K562 (cell line): ENCODE measurements around the gene EPHA10. TPM values are rescaled to one million over a fixed set of nuclear protein-coding genes. Genes with fewer than 3 reads are reported as not detected.

Experiments used
- AFF4 ChIP-seq: sonication (generic); formaldehyde crosslinking; IDR thresholded peaks from 2 replicates; pipeline ENCODE4 v1.8.0; 2023; ENCODE audit warnings: mild to moderate bottlenecking, missing genetic modification reagents
- DEAF1 ChIP-seq: fragments of 450-650 bp; formaldehyde crosslinking; IDR thresholded peaks from 2 replicates; pipeline ENCODE4 v1.4.0; 2020; ENCODE audit warnings: mild to moderate bottlenecking, moderate library complexity
- ETV5 ChIP-seq: sonication (generic); formaldehyde crosslinking; IDR thresholded peaks from 2 replicates; pipeline ENCODE4 v1.4.0; 2020; ENCODE audit warnings: low read depth, mild to moderate bottlenecking, missing genetic modification reagents
- FIP1L1 ChIP-seq: fragments of 200-400 bp; formaldehyde crosslinking; IDR thresholded peaks from 2 replicates; pipeline ENCODE4 v1.6.1; 2018; ENCODE audit warnings: mild to moderate bottlenecking, low read depth, low read length; ENCODE audit not compliant: poor library complexity, severe bottlenecking
- FOSL1 ChIP-seq: fragments of 200-800 bp; sonication (Bioruptor generic); conservative IDR thresholded peaks from 2 replicates; pipeline ENCODE4 v1.6.1; 2016; ENCODE audit warnings: missing genetic modification characterization, missing compliant biosample characterization
- HDAC6 ChIP-seq: IDR thresholded peaks from 2 replicates; pipeline ENCODE4 v1.6.1; 2012; ENCODE audit warnings: low read depth, mild to moderate bottlenecking, control low read depth, inconsistent platforms, low read length, moderate library complexity
- LCOR ChIP-seq: sonication (generic); formaldehyde crosslinking; IDR thresholded peaks from 2 replicates; pipeline ENCODE4 v1.8.0; 2022; ENCODE audit warnings: mild to moderate bottlenecking, missing genetic modification reagents
- MAX ChIP-seq: sonication (generic); formaldehyde crosslinking; IDR thresholded peaks from 2 replicates; pipeline ENCODE4 v1.9.0; 2022; ENCODE audit warnings: mild to moderate bottlenecking, missing genetic modification reagents
- MTA2 ChIP-seq: fragments of 450-650 bp; IDR thresholded peaks from 2 replicates; pipeline ENCODE4 v1.6.1; 2016; ENCODE audit warnings: low read depth
- PRPF4 ChIP-seq: fragments of 200-400 bp; formaldehyde crosslinking; IDR thresholded peaks from one replicate; pipeline ENCODE4 v1.6.1; 2017; ENCODE audit warnings: low read length, low read depth, mild to moderate bottlenecking; ENCODE audit not compliant: insufficient read depth, poor library complexity, severe bottlenecking
- ZNF121 ChIP-seq: sonication (generic); formaldehyde crosslinking; conservative IDR thresholded peaks from 2 replicates; pipeline ENCODE4 v1.8.0; 2022; ENCODE audit warnings: missing genetic modification reagents
- ZNF184 ChIP-seq: sonication (generic); formaldehyde crosslinking; IDR thresholded peaks from 2 replicates; pipeline ENCODE4 v1.5.0; 2020; ENCODE audit warnings: missing genetic modification reagents
- ZNF253 ChIP-seq: fragments of 250-450 bp; sonication (Bioruptor Pico); conservative IDR thresholded peaks from 2 replicates; pipeline ENCODE4 v1.6.1; 2021; ENCODE audit warnings: mild to moderate bottlenecking
- ZNF717 ChIP-seq: fragments of 250-450 bp; sonication (Bioruptor Pico); IDR thresholded peaks from 2 replicates; pipeline ENCODE4 v1.5.0; 2021
- polyA plus RNA-seq, 8 experiments: library from polyadenylated mRNA; depleted of rRNA in 4 of 8; stranded (reverse) in 5 of 8; unstranded in 3 of 8; fragments of >200 nt; fragmentation: Nextera tagmentation in 2 of 8; fragmentation: Illumina TruSeq in 1 of 8; extraction: Ambion mirVana in 2 of 8; extraction: Trizol in 1 of 8; gene quantifications; 2 replicates each; pipeline versions ENCODE4 v1.2.1 to v1.2.3, GENCODE V29; 2011 to 2014; ENCODE audit warnings: inconsistent platforms in 1 of 8, missing spikeins in 1 of 8
- total RNA-seq, 7 experiments: library from RNA; depleted of rRNA in 6 of 7; stranded (reverse); fragments of >200 nt in 6 of 7; fragmentation: Illumina TruSeq in 2 of 7; extraction: Trizol in 2 of 7; gene quantifications; 2 replicates each; pipeline versions ENCODE4 v1.2.1 to v1.2.3, GENCODE V29; 2011 to 2021; ENCODE audit warnings: low replicate concordance in 1 of 7
- TF ChIP-seq, protein P1 (sequence below): fragments of 250-450 bp; sonication (Bioruptor Pico); IDR thresholded peaks from 2 replicates; pipeline ENCODE4 v1.9.0; 2021; ENCODE audit warnings: mild to moderate bottlenecking, inconsistent platforms
- TF ChIP-seq, protein P2 (sequence below): conservative IDR thresholded peaks from 2 replicates; pipeline ENCODE4 v1.6.1; 2011; ENCODE audit warnings: low read depth, mild to moderate bottlenecking, low read length; ENCODE audit not compliant: control insufficient read depth

The EPHA10 gene
- total and polyA plus RNA-seq, 9 of the 15 experiments (the other 6 are each of a cell fraction or from before 2014, with no cell fraction given), result 0.03 TPM; not detected in 8

DNA sequence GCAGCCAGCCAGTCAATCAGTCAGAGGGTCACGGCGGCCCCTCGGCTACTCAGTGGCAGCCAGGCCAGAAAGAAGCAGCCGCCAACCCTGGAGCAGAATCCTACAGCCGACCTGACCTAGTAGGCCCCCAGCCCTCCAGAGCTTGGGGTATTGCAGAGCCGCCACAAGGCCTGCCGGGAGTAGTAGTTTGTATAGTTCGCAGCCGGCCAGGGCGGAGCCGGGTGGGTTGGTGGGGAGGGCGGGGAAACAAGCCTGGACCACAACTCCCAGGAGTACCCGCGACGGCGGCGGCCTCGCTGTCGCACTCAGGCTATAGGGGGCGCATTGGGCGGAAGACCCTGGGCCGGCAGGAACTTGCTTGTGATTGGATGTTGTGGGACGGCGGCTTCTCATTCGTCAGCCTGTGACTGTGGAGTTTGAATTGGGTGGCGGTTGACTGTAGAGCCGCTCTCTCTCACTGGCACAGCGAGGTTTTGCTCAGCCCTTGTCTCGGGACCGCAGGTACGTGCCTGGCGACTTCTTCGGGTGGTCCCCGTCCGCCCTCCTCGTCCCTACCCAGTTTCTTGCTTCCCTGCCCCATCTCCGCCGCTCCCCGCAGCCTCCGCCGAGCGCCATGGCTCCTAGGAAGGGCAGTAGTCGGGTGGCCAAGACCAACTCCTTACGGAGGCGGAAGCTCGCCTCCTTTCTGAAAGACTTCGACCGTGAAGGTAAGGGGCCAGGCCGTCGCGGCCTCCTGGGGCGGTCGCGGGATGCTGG is 72.7 kb downstream of the EPHA10 start, which contains the start of gene CDCA8 (continued):
- TF ChIP-seq ZNF184 (no peak), DEAF1 (CRISPR knock-in tag) (no peak), ZNF717 (CRISPR knock-in tag) (0 out of 2 replicates have a peak, but pooled peaks have one; percentile 55), MAX (peak; percentile 74), FIP1L1 (peak; percentile 39), HDAC6 (no peak), ZNF253 (CRISPR knock-in tag) (no peak), AFF4 (CRISPR knock-in tag) (peak; percentile 46; the same call in 1 of the 2 replicates), PRPF4 (no peak), ZNF121 (CRISPR knock-in tag) (no peak), FOSL1 (tag) (no peak), MTA2 (no peak), LCOR (CRISPR knock-in tag) (peak; percentile 84), ETV5 (peak; percentile 28; the same call in 1 of the 2 replicates)
- TF ChIP-seq, protein P1, sequence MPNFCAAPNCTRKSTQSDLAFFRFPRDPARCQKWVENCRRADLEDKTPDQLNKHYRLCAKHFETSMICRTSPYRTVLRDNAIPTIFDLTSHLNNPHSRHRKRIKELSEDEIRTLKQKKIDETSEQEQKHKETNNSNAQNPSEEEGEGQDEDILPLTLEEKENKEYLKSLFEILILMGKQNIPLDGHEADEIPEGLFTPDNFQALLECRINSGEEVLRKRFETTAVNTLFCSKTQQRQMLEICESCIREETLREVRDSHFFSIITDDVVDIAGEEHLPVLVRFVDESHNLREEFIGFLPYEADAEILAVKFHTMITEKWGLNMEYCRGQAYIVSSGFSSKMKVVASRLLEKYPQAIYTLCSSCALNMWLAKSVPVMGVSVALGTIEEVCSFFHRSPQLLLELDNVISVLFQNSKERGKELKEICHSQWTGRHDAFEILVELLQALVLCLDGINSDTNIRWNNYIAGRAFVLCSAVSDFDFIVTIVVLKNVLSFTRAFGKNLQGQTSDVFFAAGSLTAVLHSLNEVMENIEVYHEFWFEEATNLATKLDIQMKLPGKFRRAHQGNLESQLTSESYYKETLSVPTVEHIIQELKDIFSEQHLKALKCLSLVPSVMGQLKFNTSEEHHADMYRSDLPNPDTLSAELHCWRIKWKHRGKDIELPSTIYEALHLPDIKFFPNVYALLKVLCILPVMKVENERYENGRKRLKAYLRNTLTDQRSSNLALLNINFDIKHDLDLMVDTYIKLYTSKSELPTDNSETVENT (CRISPR knock-in tag), result 0 out of 2 replicates have a peak, but pooled peaks have one; percentile 51
- TF ChIP-seq, protein P2, sequence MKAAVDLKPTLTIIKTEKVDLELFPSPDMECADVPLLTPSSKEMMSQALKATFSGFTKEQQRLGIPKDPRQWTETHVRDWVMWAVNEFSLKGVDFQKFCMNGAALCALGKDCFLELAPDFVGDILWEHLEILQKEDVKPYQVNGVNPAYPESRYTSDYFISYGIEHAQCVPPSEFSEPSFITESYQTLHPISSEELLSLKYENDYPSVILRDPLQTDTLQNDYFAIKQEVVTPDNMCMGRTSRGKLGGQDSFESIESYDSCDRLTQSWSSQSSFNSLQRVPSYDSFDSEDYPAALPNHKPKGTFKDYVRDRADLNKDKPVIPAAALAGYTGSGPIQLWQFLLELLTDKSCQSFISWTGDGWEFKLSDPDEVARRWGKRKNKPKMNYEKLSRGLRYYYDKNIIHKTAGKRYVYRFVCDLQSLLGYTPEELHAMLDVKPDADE, result peak; percentile 99
